Endometrial microvascular endothelial cells (primary cell): ENCODE results near the gene CRISP3. TPM values are rescaled to one million over a fixed set of nuclear protein-coding genes. Genes with fewer than 3 reads are reported as not detected.
"Not testable (repeated sequence)": the region's sequence is repeated elsewhere in the genome, so short reads cannot be mapped to it uniquely, and the experiment has no call there.

Experiments
- in situ Hi-C: cut with HindIII; loops from 2 replicates; pipeline ENCODE4 v1.10.0; 2017; ENCODE audit warnings: low sequenced_read_pairs, low pct_unique_long_range_greater_than_20kb; ENCODE audit errors: inconsistent ontology term
- total RNA-seq: library from RNA; depleted of rRNA; stranded (reverse); fragments of >200 nt; gene quantifications from one replicate; pipeline ENCODE4 v1.2.3, GENCODE V29; 2015; ENCODE audit errors: inconsistent ontology term

Gene CRISP3
- not detected for total RNA-seq

- in situ Hi-C loops = no loop called here
Observed at GRCh38 chr6:49744259-49744658, at the start of gene CRISP3. Gene CRISP3 (minus strand): TSS chr6:49744388. CDS start chr6:49744367, 21 bp downstream.

- in situ Hi-C loops = no loop called here
Observed at GRCh38 chr6:49790341-49790740, 46.2 kb upstream of the CRISP3 start.

GRCh38 chr6:49787176-49787575, 43.0 kb upstream of the CRISP3 start, which contains the start of gene PGK2:
Gene PGK2 (minus strand): TSS chr6:49787285. CDS start chr6:49787187, 98 bp downstream.
- in situ Hi-C loops = no loop called here

- in situ Hi-C loops = no loop called here
Observed at GRCh38 chr6:49784272-49784671, 40.1 kb upstream of the CRISP3 start.

GRCh38 chr6:49782725-49783124, 38.5 kb upstream of the CRISP3 start:
- in situ Hi-C loops = no loop called here

- in situ Hi-C loops = no loop called here
Observed at GRCh38 chr6:49782293-49782692, 38.1 kb upstream of the CRISP3 start.

GRCh38 chr6:49776444-49776843, 32.3 kb upstream of the CRISP3 start:
- in situ Hi-C loops = no loop called here

- in situ Hi-C loops = no loop called here
Observed at GRCh38 chr6:49775043-49775442, 30.9 kb upstream of the CRISP3 start.

- in situ Hi-C loops = no loop called here
Observed at GRCh38 chr6:49772285-49772684, 28.1 kb upstream of the CRISP3 start.

- in situ Hi-C loops = no loop called here
Observed at GRCh38 chr6:49766762-49767161, 22.6 kb upstream of the CRISP3 start.

- in situ Hi-C loops = no loop called here
Observed at GRCh38 chr6:49764571-49765236, 20.5 kb upstream of the CRISP3 start.

- in situ Hi-C loops = no loop called here
Observed at GRCh38 chr6:49743429-49743828, 759 bp downstream of the CRISP3 start.

GRCh38 chr6:49739423-49739822, 4.8 kb downstream of the CRISP3 start:
- in situ Hi-C loops = no loop called here

- in situ Hi-C loops = no loop called here
Observed at GRCh38 chr6:49736017-49736508, 8.1 kb downstream of the CRISP3 start.

- in situ Hi-C loops = no loop called here
Observed at GRCh38 chr6:49733680-49734079, 10.5 kb downstream of the CRISP3 start.

- in situ Hi-C loops = no loop called here
Observed at GRCh38 chr6:49732781-49733180, 11.4 kb downstream of the CRISP3 start.

GRCh38 chr6:49730251-49730650, 13.9 kb downstream of the CRISP3 start:
- in situ Hi-C loops = no loop called here

GRCh38 chr6:49723917-49724316, 20.3 kb downstream of the CRISP3 start:
- in situ Hi-C loops = not testable (repeated sequence)

- in situ Hi-C loops = no loop called here
Observed at GRCh38 chr6:49721297-49721696, 22.9 kb downstream of the CRISP3 start.

GRCh38 chr6:49720372-49720771, 23.8 kb downstream of the CRISP3 start:
- in situ Hi-C loops = no loop called here

GRCh38 chr6:49713346-49713745, 30.8 kb downstream of the CRISP3 start, which contains the start of gene CRISP2:
Gene CRISP2 (minus strand): TSS chr6:49713543. CDS start chr6:49709196, 4,347 bp downstream.
- in situ Hi-C loops = no loop called here
